H1 (cell line): Measurements from ENCODE around the gene DCTN3. TPM values are rescaled to one million over a fixed set of nuclear protein-coding genes. Genes with fewer than 3 reads are reported as not detected.

ENCODE experiments used
- CTCF ChIA-PET: fragments of 300-600 bp; sonication (Branson Sonifier 250); formaldehyde crosslinking; loops from one replicate; lab custom pipeline; 2021; ENCODE audit not compliant: partially characterized antibody; lab: Charles Lee
- POLR2A ChIA-PET: fragments of 300-600 bp; sonication (Branson Sonifier 250); formaldehyde crosslinking; loops from one replicate; lab custom pipeline; 2021; ENCODE audit warnings: inconsistent platforms; ENCODE audit not compliant: partially characterized antibody; lab: Charles Lee
- DNase-seq, 2 experiments: peaks; one replicate each; pipeline versions ENCODE4 v3.0.0 to v3.0.0-alpha.2; 2010 to 2022; ENCODE audit warnings: low spot score in 2 of 2, low read depth in 1 of 2, mixed read lengths in 1 of 2
- FAIRE-seq: peaks from 2 replicates; lab custom pipeline; 2011; peaks lifted over from hg19 to GRCh38; lab: Jason Lieb, UNC
- H2AFZ ChIP-seq: 2 replicates; pipeline ENCODE4 v1.8.1; 2012; ENCODE audit warnings: low read length, inconsistent platforms
- H2AK5ac ChIP-seq: 2 replicates; pipeline ENCODE4 v1.6.1; 2013; ENCODE audit warnings: low read depth, low read length
- H2BK120ac ChIP-seq: replicated peaks from 2 replicates; pipeline ENCODE3; 2013; ENCODE audit warnings: low read depth, low read length, inconsistent platforms
- H2BK12ac ChIP-seq: 2 replicates; pipeline ENCODE4 v1.6.1; 2013; ENCODE audit warnings: low read depth, low read length
- H2BK15ac ChIP-seq: 2 replicates; pipeline ENCODE4 v1.6.1; 2013; ENCODE audit warnings: low read length
- H2BK20ac ChIP-seq: 2 replicates; pipeline ENCODE4 v1.6.1; 2013; ENCODE audit warnings: low read length
- H2BK5ac ChIP-seq: 2 replicates; pipeline ENCODE4 v1.6.1; 2013; ENCODE audit warnings: low read depth, low read length
- H3K14ac ChIP-seq: 2 replicates; pipeline ENCODE4 v1.6.1; 2013; ENCODE audit warnings: inconsistent platforms; ENCODE audit not compliant: insufficient read length
- H3K18ac ChIP-seq: 2 replicates; pipeline ENCODE4 v1.6.1; 2013; ENCODE audit warnings: low read length; ENCODE audit errors: extremely low read depth
- H3K23ac ChIP-seq: 2 replicates; pipeline ENCODE4 v1.6.1; 2013; ENCODE audit warnings: inconsistent platforms; ENCODE audit not compliant: insufficient read length
- H3K23me2 ChIP-seq: 2 replicates; pipeline ENCODE4 v1.6.1; 2013; ENCODE audit warnings: low read depth, low read length
- H3K27ac ChIP-seq: 2 replicates; pipeline ENCODE4 v1.6.1; 2011; ENCODE audit warnings: low read depth, low read length, inconsistent platforms
- H3K27me3 ChIP-seq, 4 experiments: replicated peaks in 1 of 4; 1 replicate in 1 of 4; 2 replicates in 3 of 4; pipeline versions ENCODE4 v1.6.1 to v1.8.1; 2011 to 2013; ENCODE audit warnings: low read length in 3 of 4, mild to moderate bottlenecking in 3 of 4, inconsistent platforms in 2 of 4, mixed read lengths in 2 of 4, moderate library complexity in 1 of 4; ENCODE audit not compliant: control insufficient read depth in 3 of 4, insufficient read depth in 3 of 4; ENCODE audit errors: extremely low read depth in 1 of 4
- H3K36me3 ChIP-seq, 4 experiments: 2 replicates each; pipeline versions ENCODE4 v1.6.1 to v1.8.1; 2011 to 2013; ENCODE audit warnings: mild to moderate bottlenecking in 4 of 4, low read length in 3 of 4, moderate library complexity in 2 of 4, control low read depth in 1 of 4, inconsistent platforms in 1 of 4; ENCODE audit not compliant: insufficient read depth in 4 of 4, control insufficient read depth in 2 of 4
- H3K4ac ChIP-seq: replicated peaks from 2 replicates; pipeline ENCODE3; 2013; ENCODE audit warnings: low read length, low read depth, mixed read lengths, inconsistent platforms; ENCODE audit not compliant: insufficient read length
- H3K4me1 ChIP-seq, 4 experiments: replicated peaks in 1 of 4; 1 replicate in 1 of 4; 2 replicates in 3 of 4; pipeline versions ENCODE4 v1.6.1 to v1.8.1; 2011 to 2013; ENCODE audit warnings: low read length in 3 of 4, inconsistent platforms in 2 of 4, mixed read lengths in 1 of 4; ENCODE audit not compliant: insufficient read depth in 4 of 4, control insufficient read depth in 3 of 4
- H3K4me2 ChIP-seq, 2 experiments: 2 replicates each; pipeline versions ENCODE4 v1.6.1 to v1.8.1; 2011 to 2013; ENCODE audit warnings: low read depth in 2 of 2, low read length in 2 of 2, control low read depth in 1 of 2, inconsistent platforms in 1 of 2, mild to moderate bottlenecking in 1 of 2; ENCODE audit not compliant: insufficient read depth in 1 of 2
- H3K4me3 ChIP-seq, 4 experiments: fragments of 200-600, 300-600 bp in 1 of 4; sonication (generic), shearing (Covaris generic), sonication (Bioruptor Twin) in 1 of 4; 2 replicates each; pipeline versions ENCODE4 v1.5.1 to v1.8.1; 2011 to 2016; ENCODE audit warnings: low read length in 4 of 4, low read depth in 3 of 4, control low read depth in 2 of 4, inconsistent platforms in 2 of 4, mild to moderate bottlenecking in 2 of 4, mixed read lengths in 1 of 4, moderate library complexity in 1 of 4; ENCODE audit not compliant: insufficient read depth in 2 of 4; ENCODE audit errors: extremely low read depth in 1 of 4
- H3K56ac ChIP-seq: replicated peaks from 2 replicates; pipeline ENCODE3; 2013; ENCODE audit warnings: low read depth, mild to moderate bottlenecking, mixed read lengths, low read length, inconsistent platforms; ENCODE audit not compliant: insufficient read length
- H3K79me1 ChIP-seq: 2 replicates; pipeline ENCODE4 v1.6.1; 2013; ENCODE audit warnings: low read depth, low read length, control low read depth
- H3K79me2 ChIP-seq, 2 experiments: 2 replicates each; pipeline versions ENCODE4 v1.6.1 to v1.8.1; 2012 to 2013; ENCODE audit warnings: low read length in 2 of 2, mild to moderate bottlenecking in 2 of 2, inconsistent platforms in 1 of 2; ENCODE audit not compliant: insufficient read depth in 2 of 2, control insufficient read depth in 1 of 2
- H3K9ac ChIP-seq, 4 experiments: replicated peaks in 1 of 4; 1 replicate in 1 of 4; 2 replicates in 3 of 4; pipeline versions ENCODE4 v1.6.1 to v1.8.1; 2011 to 2013; ENCODE audit warnings: low read depth in 3 of 4, low read length in 3 of 4, control low read depth in 2 of 4, mild to moderate bottlenecking in 2 of 4, moderate library complexity in 2 of 4, inconsistent platforms in 1 of 4; ENCODE audit errors: extremely low read depth in 1 of 4
- H3K9me3 ChIP-seq, 2 experiments: 2 replicates each; pipeline versions ENCODE4 v1.6.1 to v1.8.1; 2012 to 2013; ENCODE audit warnings: mild to moderate bottlenecking in 2 of 2, moderate library complexity in 2 of 2, control low read depth in 1 of 2, inconsistent platforms in 1 of 2, low read depth in 1 of 2, low read length in 1 of 2, mixed read lengths in 1 of 2; ENCODE audit not compliant: insufficient read depth in 2 of 2
- H4K20me1 ChIP-seq, 2 experiments: replicated peaks in 1 of 2; 2 replicates each; pipeline versions ENCODE3 to v1.8.1; 2011 to 2013; ENCODE audit warnings: inconsistent platforms in 2 of 2, low read length in 2 of 2, mild to moderate bottlenecking in 1 of 2; ENCODE audit not compliant: insufficient read depth in 2 of 2, control insufficient read depth in 1 of 2
- H4K5ac ChIP-seq: 2 replicates; pipeline ENCODE4 v1.6.1; 2013; ENCODE audit warnings: low read length, low read depth, mixed read lengths, inconsistent platforms; ENCODE audit not compliant: insufficient read length
- H4K8ac ChIP-seq: 2 replicates; pipeline ENCODE4 v1.8.0; 2013; ENCODE audit warnings: mild to moderate bottlenecking, moderate library complexity, low read length, inconsistent platforms; ENCODE audit not compliant: insufficient read depth; ENCODE audit errors: extremely low read depth
- H4K91ac ChIP-seq: replicated peaks from 2 replicates; pipeline ENCODE3; 2013; ENCODE audit warnings: low read length, mixed read lengths, inconsistent platforms; ENCODE audit not compliant: insufficient read length
- HDAC2 ChIP-seq, 2 experiments: fragments of 300-600 bp in 1 of 2; sonication (generic) in 1 of 2; IDR thresholded peaks; 2 replicates each; pipeline ENCODE4 v1.6.1; 2011 to 2012; ENCODE audit warnings: low read depth in 2 of 2, low read length in 2 of 2, mild to moderate bottlenecking in 2 of 2, moderate library complexity in 2 of 2, borderline replicate concordance in 1 of 2, inconsistent platforms in 1 of 2
- SIX5 ChIP-seq: IDR thresholded peaks from 2 replicates; pipeline ENCODE4 v1.6.1; 2011; ENCODE audit warnings: mild to moderate bottlenecking, low read depth, low read length
- WGBS, 2 experiments: shearing (Covaris generic) in 1 of 2; methylation state at CpG; one replicate each; pipeline versions ENCODE4 v1.1.6 to v1.1.7; 2013 to 2015; ENCODE audit warnings: low lambda C conversion rate in 2 of 2, mixed read lengths in 2 of 2, inconsistent platforms in 1 of 2, low coverage in 1 of 2, missing lambda C conversion rate in 1 of 2; ENCODE audit not compliant: insufficient replicate concordance in 2 of 2, insufficient coverage in 1 of 2, insufficient read length in 1 of 2; ENCODE audit errors: extremely low coverage in 1 of 2, missing lambda C conversion rate in 1 of 2; 5-methylcytosine and 5-hydroxymethylcytosine counted together
- polyA plus RNA-seq, 7 experiments: library from polyadenylated mRNA; depleted of rRNA in 3 of 7; stranded (reverse) in 5 of 7; unstranded in 2 of 7; fragments of >200 nt in 5 of 7; fragments of 200-250 nt in 2 of 7; gene quantifications; 1 replicate in 5 of 7; 2 replicates in 1 of 7; 4 replicates in 1 of 7; pipeline versions ENCODE4 v1.2.1 to v1.2.3, GENCODE V29; 2011 to 2013; ENCODE audit warnings: missing spikeins in 2 of 7, mixed read lengths in 2 of 7
- total RNA-seq: library from RNA; stranded (reverse); fragmentation: NEBNext Ultra II Directional; extraction: Animal tissue kit (Norgen Biotek cat#: 25700); gene quantifications from 2 replicates; pipeline ENCODE4 v1.2.1, GENCODE V29; 2021
- TF ChIP-seq, protein P1 (sequence below): IDR thresholded peaks from 2 replicates; pipeline ENCODE4 v1.6.1; 2012; ENCODE audit warnings: inconsistent platforms

DCTN3 gene
- total and polyA plus RNA-seq, 2 of the 8 experiments (the other 6 are each of a cell fraction or from before 2014, with no cell fraction given), result 25.6 to 39.2 TPM

DNA sequence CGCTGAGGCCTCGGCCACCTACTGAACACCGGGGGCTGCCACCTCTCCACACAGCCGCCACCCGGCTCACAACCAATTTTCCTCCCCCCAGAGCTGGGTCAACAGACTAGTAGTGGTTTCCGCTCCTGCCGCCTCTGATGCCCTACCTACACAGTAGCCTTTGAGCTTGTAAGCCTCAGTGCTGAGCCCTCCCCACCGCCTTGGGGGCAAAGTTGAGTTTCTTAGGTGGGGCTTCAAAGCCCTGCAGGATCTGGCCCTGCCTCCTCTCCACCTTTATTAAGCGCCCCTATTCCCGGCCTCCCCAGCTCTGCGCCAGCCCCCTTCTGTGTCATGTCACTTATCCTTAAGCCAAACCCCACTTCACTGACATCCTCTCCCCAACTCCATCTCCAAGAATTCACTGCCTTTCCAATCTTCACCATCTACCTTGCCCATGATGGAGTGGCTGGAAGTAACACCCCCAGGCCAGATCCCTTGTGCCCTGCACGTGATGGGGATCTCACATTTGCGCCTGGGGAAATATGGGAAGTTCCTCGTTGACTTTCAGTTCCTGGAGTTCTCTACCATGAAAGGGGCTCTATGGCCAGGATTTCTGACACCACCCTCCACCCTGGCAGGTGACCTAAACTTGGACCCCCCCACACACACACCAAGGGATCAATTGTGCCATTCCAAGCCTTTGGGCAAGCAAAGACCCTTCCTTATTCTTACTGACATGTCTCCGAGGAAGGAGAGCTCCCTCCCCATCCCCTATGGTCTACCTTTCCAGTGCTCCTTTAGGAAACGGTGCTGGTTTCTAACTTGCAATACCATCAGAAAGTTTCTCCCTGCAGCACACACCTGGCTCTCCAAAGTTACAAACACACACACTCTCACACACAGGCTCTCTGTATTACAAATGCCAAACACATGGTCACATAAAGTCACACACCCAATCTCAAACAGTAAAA lies 28.1 kb downstream of the DCTN3 start:
- Histone ChIP-seq H2AK5ac (no peak overlapping the region), H3K79me2 (no peaks in the 10 kb centered on the region), H2BK20ac (peak overlapping the region; percentile 48; the same call in 1 of the 2 replicates), H3K27me3 (peaks cover 59 to 72% (median 67%) of the 10 kb centered on the region in 4 experiments), H3K4me3 (peak overlapping the region in 2 of 4 experiments; percentile 14 to 41; a peak in 4 of 8 replicates), H3K36me3 (peaks cover 0 to 9% (median 0%) of the 10 kb centered on the region in 4 experiments; a peak in 1 of 8 replicates), H3K79me1 (no peaks in the 10 kb centered on the region), H3K4me2 (peak overlapping the region; percentile 80 to 85), H3K14ac (no peak overlapping the region), H3K23ac (no peak overlapping the region), H4K5ac (no peak overlapping the region), H2BK12ac (peak overlapping the region; percentile 60; the same call in 1 of the 2 replicates), H3K27ac (no peak overlapping the region), H2BK5ac (no peak overlapping the region), H3K4ac (no peak overlapping the region), H3K9me3 (peaks cover 0 to 3% of the 10 kb centered on the region in 2 experiments; a peak in 1 of 4 replicates), H3K23me2 (peaks cover 15% of the 10 kb centered on the region), H3K56ac (no peak overlapping the region), H4K8ac (no peak overlapping the region), H2BK120ac (no peak overlapping the region), H4K91ac (no peak overlapping the region), H2BK15ac (no peak overlapping the region), H3K18ac (peak overlapping the region; percentile 71; the same call in 1 of the 2 replicates), H2AFZ (no peak overlapping the region), H3K4me1 (peaks cover 4 to 26% (median 16%) of the 10 kb centered on the region in 4 experiments; a peak in 6 of 7 replicates), H3K9ac (no peak overlapping the region), H4K20me1 (peaks cover 8 to 11% of the 10 kb centered on the region in 2 experiments)
- FAIRE-seq, result no peak
- ChIA-PET POLR2A (interaction anchor here (0.7 to 2.7 kb wide), 13 partner anchors 9 to 135 kb away, joined by 3 to 36 read pairs (median 4); partner anchors contain the start of genes ARID3C and IL11RA), CTCF (interaction anchor here (0.5 to 11.5 kb wide), 55 partner anchors 9 to 460 kb away, joined by 3 to 214 read pairs (median 5); partner anchors contain the start of genes ARID3C and RPP25L)
- TF ChIP-seq HDAC2 (IDR thresholded peaks at IDR 0.05; ENCODE audit: borderline replicate concordance in 1 of 2, low read depth in 2 of 2, low read length in 2 of 2) (no peak), SIX5 (no peak)
- TF ChIP-seq, protein P1, sequence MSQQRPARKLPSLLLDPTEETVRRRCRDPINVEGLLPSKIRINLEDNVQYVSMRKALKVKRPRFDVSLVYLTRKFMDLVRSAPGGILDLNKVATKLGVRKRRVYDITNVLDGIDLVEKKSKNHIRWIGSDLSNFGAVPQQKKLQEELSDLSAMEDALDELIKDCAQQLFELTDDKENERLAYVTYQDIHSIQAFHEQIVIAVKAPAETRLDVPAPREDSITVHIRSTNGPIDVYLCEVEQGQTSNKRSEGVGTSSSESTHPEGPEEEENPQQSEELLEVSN, result 0 out of 2 replicates have a peak, but pooled peaks have one; percentile 4
- DNase-seq, result no peak
- 19% methylated on average over 14 of the region's 16 CpGs; no CpG with 5 or more reads in 1 of the 2 experiments for WGBS, 2 experiments
